ENCODE measurements around the gene CLDN9.

The CLDN9 gene

DNA sequence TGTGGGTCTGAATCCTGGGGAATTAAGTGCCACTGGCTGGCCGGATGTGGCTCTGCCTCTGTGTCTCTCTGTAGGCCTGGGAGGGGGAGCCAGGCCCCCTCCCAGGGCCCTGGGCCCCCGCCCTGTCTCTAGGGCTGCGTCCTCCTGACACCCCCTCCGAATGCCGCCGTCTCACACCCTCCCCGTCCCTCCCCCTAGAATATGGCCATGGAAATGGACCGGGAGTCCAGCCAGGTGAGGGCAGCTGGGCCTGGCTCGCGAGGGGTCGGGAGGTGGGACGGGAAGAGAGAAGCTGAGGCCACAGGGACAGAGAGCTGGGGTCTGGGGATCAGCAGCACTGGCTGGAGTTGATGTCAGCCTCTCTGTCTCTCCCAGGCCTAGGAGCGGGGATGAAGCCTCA, 16.4 kb upstream of the CLDN9 start:
- no peak for DNase-seq (ENCODE audit: low spot score)

DNA sequence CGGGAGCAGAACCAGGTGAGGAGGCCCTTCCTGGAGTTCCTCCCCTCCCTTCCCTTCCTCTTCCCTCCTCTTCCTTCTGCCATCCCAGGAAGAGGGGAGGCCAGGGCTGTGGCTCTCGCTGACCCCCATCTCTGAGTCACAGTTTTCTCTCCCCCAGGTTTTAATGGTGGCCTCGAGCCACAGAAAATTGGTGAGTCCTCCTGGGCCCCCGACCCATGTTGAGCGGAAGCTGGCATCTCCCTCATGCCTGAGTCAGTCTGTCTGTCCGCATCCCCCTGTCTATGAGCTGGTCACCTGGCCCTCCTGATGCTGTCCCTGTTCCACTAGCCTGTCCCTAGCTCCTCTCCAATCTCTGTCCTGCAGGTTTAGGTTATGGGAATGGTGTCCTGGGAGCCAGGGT, 12.8 kb upstream of the CLDN9 start:
- no peak for DNase-seq (ENCODE audit: low spot score)

DNA sequence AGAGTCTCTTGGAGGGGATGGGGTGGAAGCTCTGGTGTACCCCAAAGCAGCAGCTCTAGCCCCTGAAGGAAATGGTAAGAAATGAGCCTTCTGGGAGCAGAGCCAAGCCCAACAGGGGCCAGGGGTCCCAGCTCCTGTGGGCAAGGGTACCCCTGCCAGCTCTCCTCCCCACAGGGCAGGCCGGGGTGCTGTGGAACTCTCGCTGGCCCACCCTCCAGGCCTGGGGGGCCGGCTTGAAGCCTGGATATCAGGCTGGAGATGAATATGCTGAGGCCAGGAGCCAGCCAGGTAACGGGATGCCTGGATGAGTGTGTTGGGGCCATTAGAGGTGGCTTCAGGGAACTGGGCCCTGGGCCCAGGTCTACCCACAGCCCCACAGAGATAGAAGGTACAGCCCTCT, 12.2 kb upstream of the CLDN9 start:
- DNase-seq (ENCODE audit: low spot score): no peak

DNA sequence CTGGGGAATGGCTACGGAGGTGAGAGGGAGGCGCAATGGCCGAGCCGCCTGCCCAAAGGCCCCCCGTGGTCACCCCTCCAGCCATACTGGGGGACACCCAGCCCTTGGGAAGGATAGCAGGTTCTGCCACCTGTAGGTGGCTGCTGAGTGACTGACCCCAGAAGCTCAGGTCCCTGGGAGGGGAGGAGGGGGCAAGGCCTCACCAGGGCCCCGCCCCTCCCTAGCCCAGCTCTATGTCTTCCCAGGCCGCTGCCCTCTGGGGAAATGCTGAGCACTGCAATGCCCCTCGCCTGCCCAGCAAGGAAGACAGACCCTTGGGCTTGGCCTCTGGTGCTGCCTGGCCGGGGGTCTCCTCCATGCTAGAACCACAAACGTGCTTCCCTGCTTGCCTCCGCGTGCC, 11.4 kb upstream of the CLDN9 start:
- DNase-seq (ENCODE audit: low spot score): no peak

DNA sequence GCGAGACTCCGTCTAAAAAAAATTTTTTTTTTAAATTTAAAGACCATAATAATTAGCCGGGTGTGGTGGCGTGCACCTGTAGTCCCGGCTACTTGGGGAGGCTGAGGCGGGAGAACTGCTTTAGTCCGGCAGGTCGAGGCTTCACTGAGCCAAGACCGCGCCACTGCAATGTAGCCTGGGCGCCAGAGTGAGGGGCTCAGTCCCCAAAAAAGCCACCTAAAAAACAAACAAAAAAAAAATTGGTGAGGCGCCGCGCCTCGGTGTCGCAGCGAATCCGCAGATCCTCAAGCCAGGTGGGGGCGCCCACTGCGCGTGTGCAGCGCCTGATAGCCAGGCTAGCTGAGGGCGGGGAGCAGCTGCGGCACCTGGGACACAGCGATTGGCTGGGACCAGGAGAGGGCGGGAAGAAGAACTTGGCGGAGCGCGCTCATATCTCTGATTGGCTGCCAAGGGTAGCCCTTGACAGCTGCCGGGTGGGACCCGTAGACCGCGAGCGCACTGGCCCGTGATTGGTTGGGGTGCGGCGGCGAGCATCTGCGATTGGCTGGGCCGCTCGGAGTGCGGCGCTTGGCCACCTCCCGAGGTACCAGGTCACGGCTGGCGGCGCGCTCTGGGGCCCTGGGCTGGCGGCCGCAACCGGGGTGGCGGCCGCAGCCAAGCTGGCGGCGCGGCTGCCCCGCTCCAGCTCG, 9.0 kb upstream of the CLDN9 start:
- DNase-seq (ENCODE audit: low spot score): peak; percentile 99

DNA sequence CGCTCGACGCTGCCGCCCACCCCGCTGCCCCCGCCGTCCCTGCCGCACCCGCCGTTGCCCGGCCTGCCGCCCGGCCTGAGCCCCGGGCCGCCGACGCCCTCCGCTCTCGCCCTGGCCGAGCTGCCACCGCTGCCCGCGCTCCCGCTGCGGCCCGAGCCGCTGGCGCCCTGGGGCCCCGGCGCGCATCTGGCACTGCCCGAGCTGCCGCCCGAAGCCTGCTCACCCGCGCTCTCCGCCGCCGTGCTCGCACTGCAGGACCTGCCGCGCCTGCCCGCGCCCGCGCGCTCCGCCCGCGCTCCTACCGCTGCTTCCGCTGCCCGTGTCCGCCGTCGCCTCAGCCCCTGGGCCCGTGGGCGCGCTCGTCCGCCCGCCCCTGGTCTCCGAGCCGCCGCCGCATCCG, 8.4 kb upstream of the CLDN9 start:
- no peak for DNase-seq (ENCODE audit: low spot score)

DNA sequence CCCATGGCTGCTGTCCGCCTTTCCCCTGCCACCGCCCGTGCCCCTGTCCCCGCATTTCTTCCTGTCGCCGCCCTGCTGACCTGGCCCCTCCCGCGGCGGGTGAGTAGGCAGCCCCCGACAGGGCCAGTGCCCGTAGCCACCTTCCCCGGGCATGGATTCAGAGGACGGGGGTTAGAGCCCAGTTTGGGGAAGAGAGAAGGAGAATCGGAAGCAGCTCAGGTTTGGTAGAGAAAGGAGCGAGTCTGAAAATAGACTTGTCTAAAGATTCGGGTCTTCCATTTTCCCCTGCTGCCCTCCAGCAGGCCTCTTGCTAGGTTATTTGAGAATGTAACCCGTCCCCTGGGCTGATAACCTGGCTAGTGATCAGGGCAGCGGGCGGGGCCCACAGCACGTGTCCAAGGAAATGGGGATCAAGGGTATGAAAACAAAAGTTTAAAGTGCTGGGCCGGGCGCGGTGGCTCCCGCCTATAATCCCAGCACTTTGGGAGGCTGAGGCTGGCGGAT, 7.9 kb upstream of the CLDN9 start:
- no peak for DNase-seq (ENCODE audit: low spot score)

DNA sequence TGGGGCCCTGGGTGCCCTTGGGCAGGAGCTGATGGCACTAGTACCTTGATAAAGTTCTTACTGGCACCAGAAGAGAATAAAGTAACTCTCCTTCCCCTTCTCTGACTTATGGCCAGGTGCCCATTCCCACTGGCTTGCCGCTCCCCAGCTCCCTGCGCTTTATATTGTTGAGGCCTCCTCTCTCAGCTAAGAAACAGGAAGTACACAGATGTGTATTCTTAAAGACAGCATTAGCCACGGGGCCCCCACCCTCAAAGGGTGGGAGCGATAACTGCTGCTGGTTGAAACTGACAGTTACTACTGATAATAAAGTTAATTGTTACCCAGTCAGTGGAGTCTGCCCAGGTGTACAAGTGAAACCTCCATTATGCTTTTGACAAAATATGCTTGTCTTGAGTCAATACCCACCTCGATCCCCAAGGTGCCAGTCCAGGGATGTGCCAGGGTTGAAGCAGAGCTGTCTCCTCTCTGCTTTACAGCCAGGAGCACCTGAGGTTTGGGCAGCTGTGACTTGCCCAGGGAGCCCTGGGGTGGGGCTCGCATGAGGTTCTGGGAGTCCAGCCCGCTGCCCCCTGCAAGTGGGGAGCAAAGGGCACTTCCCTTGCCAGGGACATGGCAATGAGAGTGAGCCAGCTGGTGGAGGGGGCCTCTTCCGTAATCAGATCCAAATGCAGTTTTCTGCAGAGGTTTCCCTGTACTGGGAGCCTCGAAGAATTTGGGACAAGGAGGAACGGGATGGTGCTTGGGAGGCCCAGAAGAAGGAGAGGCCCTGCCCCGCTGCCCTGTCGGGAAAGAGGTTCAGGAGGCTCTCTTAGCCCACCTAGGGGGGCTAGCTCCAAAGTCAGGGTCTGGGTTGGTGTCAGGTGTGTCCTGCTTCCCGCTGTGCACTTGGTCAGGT, 5.4 kb upstream of the CLDN9 start:
- no peak for DNase-seq (ENCODE audit: low spot score)

DNA sequence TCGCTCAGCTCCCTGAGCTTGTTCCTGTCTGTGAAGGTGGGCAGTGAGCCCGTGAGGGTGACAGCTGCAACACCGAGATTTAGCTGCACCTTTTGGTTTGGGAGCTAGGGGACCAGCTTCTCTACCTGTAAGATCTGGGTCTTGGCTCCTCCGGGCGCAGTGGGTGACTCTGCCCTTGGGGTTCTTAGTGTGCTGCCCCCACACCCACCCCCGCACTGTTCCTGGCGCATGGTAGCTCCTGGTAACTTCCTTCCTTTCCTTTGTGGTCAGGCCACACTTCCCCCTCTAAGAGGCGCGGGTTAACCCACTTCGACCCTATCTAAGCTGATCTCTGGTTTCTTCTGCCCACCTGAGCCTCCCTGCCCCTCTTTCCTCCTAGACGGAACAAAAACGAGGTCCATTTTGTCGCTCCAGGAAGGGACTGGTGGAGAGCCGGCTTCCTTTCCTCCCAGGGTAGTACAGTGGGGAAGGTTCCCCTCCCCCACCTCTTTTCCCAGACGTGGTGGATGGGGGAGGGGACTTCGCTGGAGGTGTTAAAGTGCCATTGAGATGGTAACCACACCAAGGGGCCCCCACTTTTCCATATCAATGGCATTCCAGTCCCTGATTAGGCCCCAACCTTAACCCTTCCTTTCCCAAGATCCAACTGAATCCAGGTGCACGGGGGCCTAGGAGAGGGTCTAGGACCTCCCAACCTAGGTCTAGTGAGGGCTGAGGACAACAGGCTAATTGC, 4.6 kb upstream of the CLDN9 start:
- DNase-seq (ENCODE audit: low spot score): no peak

DNA sequence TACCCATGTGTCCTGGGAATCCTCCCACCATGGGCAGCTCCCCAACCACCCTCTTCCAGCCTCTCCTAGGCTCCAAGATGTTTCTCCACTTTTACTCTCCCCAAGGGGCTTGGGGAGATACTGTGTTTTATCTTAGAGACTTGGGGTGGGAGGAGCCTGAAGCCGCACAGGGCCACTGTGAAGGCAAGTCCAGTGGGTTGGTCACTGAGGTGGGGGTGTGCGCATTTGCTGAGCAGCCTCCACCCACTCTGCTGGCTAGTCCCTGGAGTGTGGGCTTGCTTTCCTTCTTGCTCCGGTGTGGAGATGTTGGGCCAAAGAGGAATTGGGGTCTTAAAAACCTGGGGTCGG, 4.1 kb upstream of the CLDN9 start:
- no peak for DNase-seq (ENCODE audit: low spot score)

DNA sequence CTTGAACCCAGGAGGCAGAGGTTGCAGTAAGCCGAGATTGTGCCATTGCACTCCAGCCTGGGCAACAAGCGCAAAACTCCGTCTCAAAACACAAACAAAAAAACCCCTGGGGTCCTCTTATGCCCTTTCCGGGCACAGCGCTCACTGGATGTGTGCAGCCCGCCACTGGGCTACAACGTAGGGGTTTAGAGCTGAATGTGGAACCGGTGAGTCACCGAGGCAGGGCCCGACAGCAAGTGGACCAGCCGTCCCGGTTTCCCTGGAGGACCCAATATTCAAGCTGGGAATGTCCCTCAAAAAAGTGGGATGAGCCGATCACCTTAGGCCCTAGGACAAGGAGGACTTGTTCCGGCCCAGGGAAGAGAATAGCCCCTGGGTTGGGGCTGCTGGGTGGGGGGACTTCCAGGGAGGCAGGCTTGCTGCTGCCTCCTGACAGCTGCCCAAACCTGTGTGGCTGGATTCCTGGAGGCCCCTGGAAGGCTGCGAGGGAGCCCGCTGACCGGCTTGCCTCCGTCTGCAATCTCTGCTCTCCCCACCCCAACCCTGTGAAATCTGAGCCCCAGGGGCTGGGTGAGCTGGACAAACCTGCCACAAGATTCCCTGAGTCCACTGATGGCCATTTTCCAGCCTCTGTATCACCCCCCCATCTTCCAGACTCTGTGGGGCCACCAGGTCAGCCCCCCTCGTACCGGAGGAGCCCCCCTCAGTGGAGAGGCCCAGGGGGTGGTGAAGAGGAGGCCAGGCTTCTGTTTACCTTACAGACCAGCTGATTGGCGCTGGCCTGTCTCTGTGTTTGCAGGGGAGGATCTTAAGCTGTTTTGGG, 2.9 kb upstream of the CLDN9 start:
- no peak for DNase-seq (ENCODE audit: low spot score)

DNA sequence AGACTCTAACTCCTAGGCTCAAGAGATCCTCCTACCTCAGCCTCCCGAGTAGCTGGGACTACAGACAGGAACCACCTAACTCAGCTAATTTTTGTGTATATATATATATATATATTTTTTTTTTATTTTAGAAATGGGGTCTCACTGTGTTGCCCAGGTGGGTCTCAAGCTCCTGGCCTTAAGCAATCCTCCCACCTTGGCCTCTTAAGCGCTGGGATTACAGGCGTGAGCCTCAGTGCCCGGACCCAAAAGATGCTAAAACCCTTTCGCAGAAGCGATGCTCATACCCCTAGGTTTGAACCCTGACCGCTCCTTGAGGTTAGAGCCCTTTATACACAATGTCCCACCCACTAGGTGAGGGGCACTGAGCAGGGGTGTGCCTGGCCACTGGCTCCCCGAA, 2.2 kb upstream of the CLDN9 start:
- DNase-seq (ENCODE audit: low spot score): no peak

DNA sequence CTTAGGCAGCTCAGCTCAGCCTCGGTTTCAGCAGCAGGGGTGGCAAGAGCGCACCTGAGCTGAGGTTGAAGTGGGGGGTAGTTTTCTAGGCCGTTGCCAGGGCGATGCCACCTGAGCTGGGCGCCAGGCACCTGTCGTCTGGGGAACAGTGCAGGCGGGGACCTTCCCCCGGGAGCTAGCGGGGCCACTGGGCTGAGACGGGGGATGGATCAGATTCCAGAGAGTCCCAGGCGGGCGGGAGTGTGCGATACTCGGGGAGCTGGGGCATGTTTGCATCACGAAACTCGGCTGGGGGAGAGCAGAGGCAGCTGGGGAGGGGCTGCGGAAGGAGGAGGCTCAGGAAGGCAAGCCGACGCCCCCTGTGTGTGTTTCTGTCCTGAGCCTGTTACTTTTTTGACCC, 477 bp upstream of the CLDN9 start:
- DNase-seq (ENCODE audit: low spot score): no peak

DNA sequence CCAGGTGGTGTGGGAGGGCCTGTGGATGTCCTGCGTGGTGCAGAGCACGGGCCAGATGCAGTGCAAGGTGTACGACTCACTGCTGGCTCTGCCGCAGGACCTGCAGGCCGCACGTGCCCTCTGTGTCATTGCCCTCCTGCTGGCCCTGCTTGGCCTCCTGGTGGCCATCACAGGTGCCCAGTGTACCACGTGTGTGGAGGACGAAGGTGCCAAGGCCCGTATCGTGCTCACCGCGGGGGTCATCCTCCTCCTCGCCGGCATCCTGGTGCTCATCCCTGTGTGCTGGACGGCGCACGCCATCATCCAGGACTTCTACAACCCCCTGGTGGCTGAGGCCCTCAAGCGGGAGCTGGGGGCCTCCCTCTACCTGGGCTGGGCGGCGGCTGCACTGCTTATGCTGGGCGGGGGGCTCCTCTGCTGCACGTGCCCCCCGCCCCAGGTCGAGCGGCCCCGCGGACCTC, 798 bp downstream of the CLDN9 start:
- DNase-seq (ENCODE audit: low spot score): no peak

DNA sequence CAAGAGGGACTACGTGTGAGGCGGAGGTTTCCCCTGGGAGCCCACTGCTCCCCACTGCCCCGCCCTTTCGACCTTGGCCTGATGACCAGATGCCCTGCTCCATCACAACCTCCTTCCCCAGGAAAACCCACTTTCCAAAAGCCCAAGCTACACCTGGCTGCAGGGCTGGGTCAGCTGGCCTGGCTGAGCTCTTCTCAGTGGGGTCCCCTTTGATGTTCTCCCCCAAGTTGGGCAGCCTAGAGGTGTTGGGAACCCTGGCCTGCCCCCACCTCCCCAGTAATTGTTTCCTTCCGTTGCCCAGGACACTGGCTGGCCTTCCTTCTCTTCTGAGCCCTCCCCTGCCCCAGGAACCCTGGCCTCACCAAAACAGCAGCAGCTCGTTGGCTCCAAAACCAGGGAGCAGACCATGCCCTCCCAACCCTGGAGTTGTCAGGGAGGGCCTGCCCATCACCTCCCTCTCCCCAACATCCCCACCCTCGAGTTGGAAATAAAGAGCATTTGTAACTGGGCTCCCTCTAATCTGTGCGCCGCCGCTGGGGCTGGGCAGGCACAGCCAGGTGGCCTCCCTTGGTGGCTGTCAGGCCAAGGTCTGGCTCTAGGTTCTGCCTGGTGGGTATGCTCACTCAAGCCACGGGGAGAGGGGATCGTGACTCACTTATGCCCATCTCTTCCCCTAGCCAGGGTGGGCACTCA, 1.4 kb downstream of the CLDN9 start:
- DNase-seq (ENCODE audit: low spot score): no peak

DNA sequence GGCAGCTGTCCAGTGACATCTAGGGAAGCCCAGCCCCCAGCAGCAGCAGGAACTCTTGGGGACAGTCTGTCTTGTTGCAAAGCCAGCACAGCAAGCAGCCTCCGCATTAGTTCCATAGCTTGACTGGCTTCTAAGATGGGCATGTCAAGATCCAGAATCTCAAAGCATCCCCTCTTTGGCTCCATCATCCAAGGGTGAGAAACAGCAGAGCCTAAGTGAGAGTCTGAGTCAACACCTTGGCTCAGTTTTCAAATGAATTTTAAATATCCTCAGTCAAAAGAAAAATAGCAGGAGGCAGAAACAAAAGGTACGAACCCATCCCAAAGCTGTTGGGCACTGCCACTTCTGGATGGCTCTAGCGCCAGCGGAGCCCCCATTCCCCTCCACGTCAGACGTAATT, 2.2 kb downstream of the CLDN9 start:
- DNase-seq (ENCODE audit: low spot score): no peak

DNA sequence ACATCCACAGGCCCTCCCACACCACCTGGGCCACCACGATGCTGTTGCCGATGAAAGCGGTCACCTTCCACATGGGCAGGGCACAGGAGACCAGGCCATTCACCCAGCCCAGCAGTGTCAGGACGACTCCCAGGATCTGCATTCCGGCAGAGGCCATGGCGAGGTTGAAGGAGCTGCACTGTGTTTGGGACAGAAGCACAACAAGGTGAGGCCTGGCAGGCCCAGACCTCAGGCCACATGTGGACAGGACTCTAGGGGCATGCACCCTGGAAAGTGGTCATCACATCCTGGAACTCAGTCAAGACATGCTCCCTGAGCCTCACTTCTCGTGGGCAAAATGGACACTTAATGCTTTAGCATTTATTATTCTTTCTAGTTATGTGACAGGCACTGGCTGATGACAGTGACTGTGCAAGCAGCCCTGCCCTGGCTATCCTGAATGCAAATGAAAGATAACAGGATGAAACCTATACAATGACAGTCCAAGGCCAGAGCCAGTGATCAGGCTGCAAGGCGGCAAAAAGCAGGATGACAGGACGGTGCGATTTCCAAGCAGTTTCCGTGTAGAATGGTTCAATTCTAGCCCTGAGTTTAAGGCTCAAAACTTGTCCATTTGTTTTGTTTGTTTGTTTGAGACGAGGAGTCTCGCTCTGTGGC, 3.3 kb downstream of the CLDN9 start:
- no peak for DNase-seq (ENCODE audit: low spot score)

DNA sequence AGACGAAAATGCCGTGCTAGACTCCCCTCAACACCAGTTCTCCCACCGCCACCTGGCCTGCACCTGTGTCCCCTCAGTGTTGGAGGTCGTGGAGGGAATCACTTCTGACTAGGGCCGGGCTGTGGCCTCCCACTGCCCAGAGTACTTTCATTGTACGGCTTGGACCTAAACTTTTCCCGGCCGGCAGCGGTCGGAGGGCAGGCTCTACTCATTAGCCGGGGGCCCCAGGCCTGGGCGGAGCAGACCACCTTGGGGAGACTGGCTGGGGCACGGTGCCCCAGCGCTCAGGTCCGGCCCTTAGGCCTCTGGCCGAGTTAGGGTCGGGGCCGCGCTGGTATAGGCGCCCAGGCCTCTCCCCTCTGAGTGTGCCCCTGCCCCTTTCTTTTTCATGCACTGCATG, 4.6 kb downstream of the CLDN9 start:
- DNase-seq (ENCODE audit: low spot score): no peak

DNA sequence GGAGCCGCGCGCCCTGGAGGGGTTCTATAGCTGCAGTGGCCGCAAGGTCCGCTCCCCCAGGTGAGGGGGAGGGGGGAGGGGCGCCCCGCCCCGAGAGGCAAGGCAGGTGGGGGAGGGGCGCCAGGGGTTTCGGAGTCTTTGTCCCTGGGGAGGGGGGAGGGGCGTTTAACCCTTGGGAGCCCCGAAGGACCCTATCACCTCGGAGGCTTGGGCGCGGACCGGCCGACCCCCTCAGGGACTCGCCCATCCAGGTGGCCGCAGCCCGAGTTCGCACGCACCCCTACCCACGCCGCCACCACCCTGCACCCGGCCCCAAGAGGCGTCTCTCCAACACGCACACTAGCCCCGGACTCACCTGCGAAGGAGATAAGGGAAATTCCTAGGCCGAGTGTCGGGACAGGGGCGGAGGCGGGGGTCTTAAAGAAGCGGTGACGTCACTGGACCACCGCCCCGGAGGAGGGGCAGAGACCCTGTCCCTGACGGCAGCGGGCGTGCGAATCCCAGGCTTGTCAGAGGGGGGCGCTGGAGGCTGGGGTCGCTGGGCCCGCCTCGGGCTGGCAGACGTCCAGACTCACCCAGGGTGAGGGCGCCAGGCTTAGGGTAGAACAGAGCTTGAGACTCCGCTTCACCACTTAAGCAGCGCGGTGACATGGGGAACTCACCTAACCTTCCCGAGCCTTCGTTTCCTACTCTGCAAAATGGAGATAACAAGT, 5.2 kb downstream of the CLDN9 start, which contains the start of gene CLDN6:
Gene CLDN6, minus strand, starts transcription at position 390 of the 713 bp plus-strand sequence. CDS start 2,162 bp downstream, outside the sequence.
- DNase-seq (ENCODE audit: low spot score): no peak
